ENCODE data around the gene LFNG. TPM values are rescaled to one million over a fixed set of nuclear protein-coding genes. Genes with fewer than 3 reads are reported as not detected.

The LFNG gene
- total and polyA plus RNA-seq, 2 of the 13 experiments (the other 11 are each of a cell fraction or from before 2014, with no cell fraction given), result 0.44 to 1.5 TPM

GRCh38 chr7:2521952-2522591, 2.5 kb downstream of the LFNG start (continued):
- TF ChIP-seq PRDM4 (CRISPR knock-in tag; IDR thresholded peaks at IDR 0.05; ENCODE audit: borderline replicate concordance) (no peak), SOX13 (IDR thresholded peaks at IDR 0.05) (no peak), SOX13 (CRISPR knock-in tag; conservative IDR thresholded peaks at IDR 0.05 in 1 of 2, IDR thresholded peaks at IDR 0.05 in 1 of 2) (peak in 1 of 2 experiments; percentile 47; a peak in 2 of 4 replicates), PAXIP1 (CRISPR knock-in tag; conservative IDR thresholded peaks at IDR 0.05) (peak; percentile 34; the same call in 1 of the 2 replicates), PPARG (CRISPR knock-in tag; conservative IDR thresholded peaks at IDR 0.05) (peak; percentile 71; the same call in 1 of the 2 replicates), KAT2B (IDR thresholded peaks at IDR 0.05; ENCODE audit: borderline replicate concordance, low read depth, low read length) (no peak), ZNF281 (CRISPR knock-in tag; IDR thresholded peaks at IDR 0.05; ENCODE audit: borderline replicate concordance) (0 out of 2 replicates have a peak, but pooled peaks have one; percentile 51), ZNF687 (CRISPR knock-in tag; IDR thresholded peaks at IDR 0.05) (peak; percentile 62; the same call in 1 of the 2 replicates), ZNF33A (CRISPR knock-in tag; IDR thresholded peaks at IDR 0.05; ENCODE audit: borderline replicate concordance) (no peak), ZNF883 (CRISPR knock-in tag; IDR thresholded peaks at IDR 0.05; ENCODE audit: not compliant biosample characterization) (peak; percentile 43), SALL1 (CRISPR knock-in tag; IDR thresholded peaks at IDR 0.05) (0 out of 2 replicates have a peak, but pooled peaks have one; percentile 16), WIZ (CRISPR knock-in tag; IDR thresholded peaks at IDR 0.05) (no peak), ZNF253 (CRISPR knock-in tag; IDR thresholded peaks at IDR 0.05; ENCODE audit: borderline replicate concordance) (0 out of 2 replicates have a peak, but pooled peaks have one; percentile 37), ZNF207 (IDR thresholded peaks at IDR 0.05; ENCODE audit: borderline replicate concordance) (no peak), TEAD2 (CRISPR knock-in tag; IDR thresholded peaks at IDR 0.05) (no peak)

Data from HepG2 (cell line).